HL-60/S4 (cell line): ENCODE measurements around the gene DAGLB.
"Not testable (repeated sequence)": the region's sequence is repeated elsewhere in the genome, so short reads cannot be mapped to it uniquely, and the experiment has no call there.

ENCODE experiments used
- in situ Hi-C: fragments of 300-500 bp; cut with MboI; formaldehyde crosslinking; loops from 2 replicates; pipeline ENCODE4 v1.14.3; 2022; ENCODE audit warnings: low sequenced_read_pairs

DAGLB gene

GRCh38 chr7:6463609-6464008 lies 15.9 kb upstream of the DAGLB start:
- in situ Hi-C loops, result not testable (repeated sequence)

- in situ Hi-C loops, result no loop called here
These were observed 14.3 kb upstream of the DAGLB start for GRCh38 chr7:6461946-6462550.

- in situ Hi-C loops, result no loop called here
These were observed 13.3 kb upstream of the DAGLB start for GRCh38 chr7:6460990-6461584.

GRCh38 chr7:6460303-6460702 lies 12.5 kb upstream of the DAGLB start:
- in situ Hi-C loops, result no loop called here

GRCh38 chr7:6458676-6459075 lies 10.9 kb upstream of the DAGLB start:
- in situ Hi-C loops, result not testable (repeated sequence)

GRCh38 chr7:6453734-6454133 lies 6.0 kb upstream of the DAGLB start:
- in situ Hi-C loops, result no loop called here

GRCh38 chr7:6451224-6451705 lies 3.5 kb upstream of the DAGLB start:
- in situ Hi-C loops, result no loop called here

GRCh38 chr7:6450591-6450990 lies 2.8 kb upstream of the DAGLB start:
- in situ Hi-C loops, result not testable (repeated sequence)

GRCh38 chr7:6449884-6450283 lies 2.1 kb upstream of the DAGLB start:
- in situ Hi-C loops, result not testable (repeated sequence)

- in situ Hi-C loops, result no loop called here
These were observed 1.3 kb upstream of the DAGLB start for GRCh38 chr7:6448943-6449543.

GRCh38 chr7:6446838-6447580 lies 745 bp downstream of the DAGLB start:
- in situ Hi-C loops, result no loop called here

- in situ Hi-C loops, result no loop called here
These were observed 3.1 kb downstream of the DAGLB start for GRCh38 chr7:6444516-6445269.

- in situ Hi-C loops, result no loop called here
These were observed 4.3 kb downstream of the DAGLB start for GRCh38 chr7:6443372-6443941.

- in situ Hi-C loops, result no loop called here
These were observed 5.6 kb downstream of the DAGLB start for GRCh38 chr7:6442114-6442513.

- in situ Hi-C loops, result no loop called here
These were observed 7.4 kb downstream of the DAGLB start for GRCh38 chr7:6440381-6440780.

GRCh38 chr7:6438427-6438826 lies 9.3 kb downstream of the DAGLB start:
- in situ Hi-C loops, result no loop called here

GRCh38 chr7:6437251-6437650 lies 10.5 kb downstream of the DAGLB start:
- in situ Hi-C loops, result no loop called here

- in situ Hi-C loops, result no loop called here
These were observed 11.4 kb downstream of the DAGLB start for GRCh38 chr7:6436385-6436685.

- in situ Hi-C loops, result no loop called here
These were observed 12.0 kb downstream of the DAGLB start for GRCh38 chr7:6435486-6436384.
